GM21786 (cell line): Measurements from ENCODE around the gene SMIM15.
"Not testable (repeated sequence)": the region's sequence is repeated elsewhere in the genome, so short reads cannot be mapped to it uniquely, and the experiment has no call there.

ENCODE experiments used
- ATAC-seq: cut with Tn5 transposase; IDR thresholded peaks from one replicate; pipeline ENCODE4 v1.9.1; 2021; ENCODE audit not compliant: unreplicated experiment

Gene SMIM15, protein sequence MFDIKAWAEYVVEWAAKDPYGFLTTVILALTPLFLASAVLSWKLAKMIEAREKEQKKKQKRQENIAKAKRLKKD

DNA sequence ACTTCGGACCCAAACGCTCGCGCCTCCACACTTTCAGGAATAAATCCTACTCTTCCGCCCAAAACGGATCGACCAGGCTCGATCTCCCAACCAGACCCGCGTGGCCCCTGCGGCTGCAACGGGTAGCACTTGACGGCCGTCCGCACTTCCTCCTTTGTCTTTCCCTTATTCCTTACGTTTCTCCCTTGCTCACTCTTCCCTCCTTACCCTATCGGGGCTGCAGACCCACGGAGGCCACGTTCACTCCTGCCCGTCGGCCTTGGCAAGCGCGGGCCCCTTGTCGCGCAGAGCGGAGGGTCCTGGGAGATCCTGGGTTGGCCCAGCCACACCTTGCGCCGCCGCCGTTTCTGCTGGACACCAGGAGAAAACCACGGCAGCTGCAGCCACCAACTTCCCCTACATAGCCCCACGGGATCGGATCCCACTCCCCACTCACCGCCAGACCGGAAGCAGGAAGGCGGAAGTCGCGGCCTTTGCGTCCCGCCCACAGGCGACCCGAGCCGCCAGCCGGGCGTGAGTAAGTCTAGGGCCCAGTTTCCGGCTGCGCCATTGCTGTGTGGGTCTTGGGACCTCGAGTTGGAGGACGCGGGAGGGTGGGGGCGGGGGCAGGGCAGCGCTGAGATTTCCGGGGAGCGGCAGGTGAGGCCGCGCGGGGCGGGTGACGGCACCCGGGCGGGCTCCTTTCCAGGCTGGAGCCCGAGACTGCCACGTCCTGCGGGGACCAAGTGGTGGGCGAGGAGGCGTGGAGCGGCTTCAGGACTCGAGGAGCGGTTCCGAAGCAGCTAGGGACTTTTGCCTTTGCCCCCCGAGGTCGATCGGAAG is at the start of gene SMIM15:
SMIM15 (minus strand) TSS at position 459 of the 822 bp plus-strand sequence. CDS start 2,297 bp downstream, outside the sequence.
- ATAC-seq, result peak; percentile 98

DNA sequence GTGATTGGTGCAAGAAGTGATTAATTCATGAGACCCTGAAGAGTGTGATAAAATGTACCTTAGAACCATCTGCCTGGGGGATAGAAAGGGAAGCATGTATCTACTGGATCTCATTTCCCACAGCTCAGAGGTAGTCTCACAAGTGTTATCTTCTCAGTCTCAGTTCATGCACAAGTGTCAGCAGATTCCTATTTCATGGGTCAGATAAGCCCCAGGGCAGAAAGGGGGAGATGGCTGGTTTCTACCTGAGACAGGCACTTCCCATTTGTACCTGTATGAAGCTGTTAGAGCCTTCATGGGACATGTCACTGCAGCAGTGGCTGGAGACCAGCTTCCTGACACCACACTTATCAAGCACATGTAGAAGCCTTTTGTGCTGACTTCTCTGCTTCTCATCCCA is 45.6 kb upstream of the SMIM15 start:
- ATAC-seq, result no peak

DNA sequence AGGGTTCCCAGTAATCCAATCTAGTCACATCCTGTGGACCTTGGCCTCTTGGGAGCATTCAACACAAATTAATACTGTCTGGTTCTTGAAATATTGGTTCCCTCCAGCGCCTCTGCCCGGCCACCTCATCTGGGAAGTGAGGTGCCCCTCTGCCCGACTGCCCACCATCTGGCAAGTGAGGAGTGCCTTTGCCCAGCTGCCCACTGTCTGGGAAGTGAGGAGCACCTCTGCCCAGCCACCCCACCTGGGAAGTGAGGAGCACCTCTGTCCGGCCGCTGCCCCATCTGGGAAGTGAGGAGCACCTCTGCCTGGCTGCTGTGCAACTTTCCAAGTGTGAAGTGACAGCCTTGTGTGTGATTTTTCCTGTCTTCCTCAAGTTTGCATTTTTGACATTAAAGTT is 42.7 kb upstream of the SMIM15 start:
- no peak for ATAC-seq

DNA sequence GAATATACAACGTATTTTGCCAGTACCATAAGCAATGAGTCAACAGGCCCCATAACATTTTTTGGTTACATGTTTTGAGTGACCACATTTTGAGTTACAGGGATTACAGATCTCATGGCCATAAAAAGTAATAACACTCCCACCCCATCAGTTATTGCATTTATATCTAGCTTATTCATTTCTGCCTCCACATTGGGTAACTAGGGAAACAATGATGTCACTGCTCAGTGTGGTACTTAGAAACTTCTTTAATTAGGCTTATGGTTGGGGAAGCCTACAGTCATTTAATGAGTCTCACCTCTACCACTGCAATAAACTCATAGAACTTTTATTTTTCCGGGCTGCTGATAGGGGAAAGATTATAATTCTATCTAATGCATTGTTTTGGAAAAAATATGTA is 39.9 kb upstream of the SMIM15 start:
- ATAC-seq, result no peak

DNA sequence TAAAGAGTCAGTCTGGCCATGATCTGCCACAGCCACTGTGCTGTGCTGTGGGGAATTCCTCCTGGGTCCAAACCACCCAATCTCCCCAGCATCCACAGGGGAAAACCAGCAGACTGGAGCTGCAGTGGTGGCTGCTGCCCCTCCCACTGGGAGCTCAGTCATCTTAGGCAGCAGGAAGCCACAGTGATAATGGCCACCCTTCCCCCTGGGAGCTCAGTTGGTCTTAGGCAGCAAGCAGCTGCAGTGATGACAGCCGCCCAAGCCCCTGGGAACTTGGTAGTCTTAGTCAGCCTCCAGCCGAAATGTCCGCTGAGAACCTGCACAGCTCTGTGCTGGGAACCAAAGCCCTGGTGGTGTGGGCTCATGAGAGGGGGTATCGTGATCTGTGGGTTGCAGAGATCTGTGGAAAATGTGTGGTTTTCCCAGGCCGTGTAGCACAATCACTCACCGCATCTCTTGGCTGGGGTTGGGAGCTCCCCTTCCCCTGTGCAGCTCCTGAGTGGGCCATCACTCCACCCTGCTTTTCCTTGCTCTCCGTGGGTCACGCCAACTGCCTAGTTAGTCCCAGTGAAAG is 38.4 kb upstream of the SMIM15 start:
- peak; percentile 77 for ATAC-seq

DNA sequence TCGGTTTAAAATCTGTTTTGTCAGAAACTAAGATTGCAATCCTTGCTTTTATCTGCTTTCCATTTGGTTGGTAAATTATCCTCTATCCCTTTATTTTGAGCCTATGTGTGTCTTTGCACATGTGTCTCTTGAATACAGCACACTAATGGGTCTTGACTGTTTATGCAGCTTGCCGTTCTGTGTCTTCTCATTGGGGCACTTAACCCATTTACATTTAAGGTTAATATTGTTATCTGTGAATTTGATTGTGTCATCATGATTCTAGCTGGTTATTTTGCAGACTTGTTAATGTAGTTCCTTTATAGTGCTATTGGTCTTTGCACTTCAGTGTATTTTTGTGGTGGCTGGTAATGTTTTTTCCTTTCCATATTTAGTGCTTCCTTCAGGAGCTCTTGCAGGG is 36.3 kb upstream of the SMIM15 start:
- no peak for ATAC-seq

DNA sequence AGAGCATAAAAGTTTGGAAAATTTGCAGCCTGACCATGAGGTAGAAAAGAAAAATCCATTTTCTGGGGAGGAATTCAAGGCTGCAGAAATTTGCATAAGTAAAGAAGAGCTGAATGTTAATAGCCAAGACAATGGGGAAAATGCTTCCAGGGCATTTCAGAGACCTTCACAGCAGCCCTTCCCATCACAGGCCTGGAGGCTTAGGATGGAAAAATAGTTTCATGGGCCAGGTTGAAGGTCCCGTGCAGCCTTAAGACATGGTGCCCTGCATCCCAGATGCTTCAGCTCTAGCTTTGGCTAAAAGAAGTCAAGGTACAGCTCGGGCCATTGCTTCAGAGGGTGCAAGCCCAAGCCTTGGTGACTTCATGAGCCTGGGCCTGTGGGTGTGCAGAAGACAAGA is 25.6 kb upstream of the SMIM15 start:
- ATAC-seq, result not testable (repeated sequence)

DNA sequence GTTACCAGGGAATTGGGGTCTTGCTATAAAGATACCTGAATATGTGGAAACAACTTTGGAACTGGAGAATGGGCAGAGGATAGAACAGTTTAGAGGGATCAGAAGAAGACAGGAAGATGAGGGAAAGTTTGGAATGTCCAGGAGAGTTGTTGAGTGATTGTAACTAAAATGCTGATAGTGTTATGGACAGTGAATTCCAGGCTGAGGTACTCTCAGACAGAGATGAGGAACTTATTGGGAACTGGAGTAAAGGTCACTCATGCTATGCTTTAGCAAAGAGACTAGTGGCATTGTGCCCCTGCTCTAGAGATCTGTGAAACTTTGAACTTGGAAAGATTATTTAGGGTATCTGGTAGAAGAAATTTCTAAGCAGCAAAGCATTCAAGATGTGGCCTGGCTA is 25.1 kb upstream of the SMIM15 start:
- ATAC-seq, result not testable (repeated sequence)

DNA sequence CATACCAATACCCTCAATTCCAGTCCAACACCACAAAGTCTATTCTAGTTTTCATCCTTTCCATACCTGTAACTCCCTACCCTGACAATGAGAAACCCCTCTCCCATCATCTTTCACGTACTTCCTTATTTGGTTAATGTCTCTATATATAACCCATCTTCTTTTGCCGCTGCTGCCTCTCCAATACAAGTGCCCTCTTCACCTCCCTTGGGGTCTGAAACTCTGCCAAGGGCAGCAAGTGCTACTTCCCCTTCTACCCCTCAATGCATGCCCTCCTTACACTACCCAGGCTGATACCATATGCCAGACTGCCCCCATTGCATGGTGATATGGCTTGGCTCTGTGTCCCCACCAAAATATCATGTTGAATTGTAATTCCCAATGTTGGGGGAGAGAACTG is 24.4 kb upstream of the SMIM15 start:
- ATAC-seq, result no peak

DNA sequence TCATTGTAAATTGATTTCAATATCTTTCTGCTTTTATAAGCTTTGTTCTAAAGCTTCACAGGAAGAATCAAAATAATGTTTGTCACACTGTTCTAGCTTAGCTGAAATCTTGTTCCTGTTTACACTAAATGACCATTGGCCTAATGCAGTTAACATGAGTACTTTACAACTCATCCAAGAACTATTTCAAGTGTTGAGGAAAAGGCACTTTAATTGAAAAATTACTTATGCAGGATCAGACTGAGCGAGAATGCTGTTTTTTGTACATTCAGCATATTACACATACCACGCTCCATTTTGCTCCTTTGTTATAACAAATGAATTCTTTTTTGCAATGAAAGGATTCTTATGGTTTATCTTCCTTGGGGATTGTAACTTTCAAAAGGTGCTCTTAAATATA is 22.4 kb upstream of the SMIM15 start:
- no peak for ATAC-seq

DNA sequence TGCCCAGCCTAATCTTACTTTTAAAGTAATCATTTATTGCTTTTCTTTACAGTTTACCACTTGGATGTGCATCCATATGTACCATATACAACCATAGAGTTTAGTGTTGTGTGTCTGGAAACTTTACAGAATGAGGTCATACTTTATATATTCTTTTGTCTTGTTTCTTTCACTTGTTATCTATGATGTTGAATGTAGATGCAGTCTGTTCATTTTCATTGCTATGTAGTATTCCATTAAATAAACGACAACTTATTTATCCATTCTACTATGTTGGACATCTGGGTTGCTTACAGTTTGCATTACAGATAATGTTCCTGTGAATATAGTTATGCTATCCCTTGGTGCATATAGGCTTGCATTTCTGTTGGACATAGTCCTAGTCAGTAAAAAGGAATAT is 21.3 kb upstream of the SMIM15 start:
- ATAC-seq, result no peak

DNA sequence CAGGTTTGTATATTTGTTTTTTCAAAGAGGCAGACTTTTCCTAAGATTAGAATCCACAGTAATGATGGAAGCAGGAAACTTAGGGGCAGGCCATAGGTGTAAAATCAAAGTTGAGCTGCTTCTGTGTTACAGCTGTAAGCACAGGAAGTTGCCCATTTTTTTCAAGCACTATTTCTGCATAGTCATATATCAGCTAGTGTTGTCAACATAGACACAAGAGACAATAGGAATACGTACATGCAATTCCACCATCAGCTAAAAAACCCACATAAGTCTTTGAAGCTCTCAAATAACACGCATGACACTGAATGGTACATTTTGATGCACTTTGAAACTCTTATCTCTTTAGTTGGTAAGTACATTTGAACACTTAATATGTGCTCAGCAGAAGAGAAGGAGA is 20.2 kb upstream of the SMIM15 start:
- no peak for ATAC-seq

DNA sequence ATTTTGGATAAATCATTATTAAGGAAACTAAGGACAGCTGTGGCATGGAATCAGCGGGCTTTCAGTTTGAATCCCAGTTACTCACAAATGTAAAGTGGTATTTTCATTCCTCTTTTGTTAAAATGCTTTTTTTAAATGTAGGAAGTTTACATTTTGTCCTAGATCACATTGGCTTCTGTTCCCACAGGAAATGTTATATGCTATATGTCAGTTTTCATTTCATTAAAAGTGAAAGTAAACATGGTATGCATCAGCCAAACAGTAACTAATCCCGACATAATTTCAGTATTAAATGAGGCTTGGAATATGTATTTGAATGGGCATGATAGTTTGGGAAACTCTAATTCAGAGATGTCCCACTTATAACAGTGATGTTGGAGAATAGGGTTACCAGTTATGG is 18.6 kb upstream of the SMIM15 start:
- ATAC-seq, result no peak

DNA sequence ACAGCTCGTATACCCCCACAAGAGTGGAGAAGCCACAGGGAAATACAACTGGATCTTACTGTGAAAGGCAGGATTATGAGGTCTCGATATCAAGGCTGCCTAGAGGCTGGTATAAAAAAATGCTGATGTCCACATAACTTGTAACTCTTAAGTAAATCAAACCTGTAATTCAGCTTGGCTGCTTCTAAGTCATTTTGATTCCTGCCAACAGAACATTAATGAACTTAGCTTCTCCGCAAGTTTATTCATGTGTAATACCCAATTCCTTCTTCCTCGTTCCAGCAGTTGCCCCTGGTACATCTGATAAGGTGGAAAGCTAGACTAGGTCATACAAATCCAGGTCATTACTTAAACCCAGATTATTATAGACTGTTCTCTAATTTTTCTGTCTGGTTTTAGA is 16.4 kb upstream of the SMIM15 start:
- ATAC-seq, result no peak

DNA sequence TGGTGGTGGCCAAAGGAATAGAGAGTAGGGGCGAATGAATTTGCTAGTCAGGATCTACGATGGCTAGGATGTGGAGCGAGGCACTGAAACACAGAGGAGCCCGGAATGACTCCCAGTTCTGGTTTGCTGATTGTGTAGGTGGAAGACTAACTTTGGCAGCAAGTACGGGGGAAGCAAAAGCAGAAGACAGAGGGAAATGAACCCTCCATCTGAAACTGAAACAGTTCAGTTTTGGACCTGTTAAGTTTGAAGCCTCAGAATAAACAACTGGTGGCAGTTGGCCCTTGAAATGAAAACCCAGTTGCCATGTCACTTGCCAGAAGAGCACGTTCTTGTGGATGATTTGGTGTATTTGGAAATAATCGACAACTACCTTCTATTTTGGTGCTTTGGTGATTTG is 15.4 kb upstream of the SMIM15 start:
- ATAC-seq, result peak; percentile 86

DNA sequence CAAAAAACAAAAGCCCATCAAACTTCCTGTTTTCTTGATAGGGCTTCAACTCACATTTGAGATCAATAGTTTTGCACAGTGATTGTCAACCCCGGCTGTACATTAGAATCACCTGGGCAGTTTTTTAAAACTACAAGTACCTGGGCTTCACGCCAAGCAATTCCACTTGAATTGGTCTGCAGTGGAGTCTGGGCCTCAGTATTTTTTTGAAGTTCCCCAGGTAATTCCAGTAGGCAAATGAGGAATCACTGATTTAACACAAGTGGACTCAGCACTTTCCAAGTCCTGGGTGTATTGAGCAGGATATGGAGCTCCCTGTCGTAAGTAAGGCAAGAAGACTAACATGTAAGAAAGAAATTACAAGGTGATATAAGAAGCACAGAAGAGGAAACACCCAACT is 14.8 kb upstream of the SMIM15 start:
- ATAC-seq, result no peak

DNA sequence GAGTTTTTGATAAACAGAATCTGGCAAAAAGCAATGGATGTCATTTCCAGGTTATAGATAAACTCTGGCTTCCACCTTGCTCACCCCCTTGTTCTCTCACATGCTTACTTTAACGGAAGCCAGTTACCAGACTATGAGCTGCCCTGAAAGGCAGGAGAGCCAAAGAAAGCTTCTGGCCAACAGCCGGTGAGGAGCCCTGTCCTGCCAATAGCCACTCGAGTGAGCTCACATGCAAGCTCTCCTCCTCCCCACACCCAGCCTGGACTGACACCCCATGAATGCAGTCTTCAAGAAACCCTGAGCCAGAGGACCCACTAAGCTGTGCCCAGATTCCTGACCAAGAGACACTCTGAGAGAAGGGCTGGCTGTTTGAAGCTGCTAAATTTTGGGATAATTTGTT is 14.4 kb upstream of the SMIM15 start:
- ATAC-seq, result no peak

DNA sequence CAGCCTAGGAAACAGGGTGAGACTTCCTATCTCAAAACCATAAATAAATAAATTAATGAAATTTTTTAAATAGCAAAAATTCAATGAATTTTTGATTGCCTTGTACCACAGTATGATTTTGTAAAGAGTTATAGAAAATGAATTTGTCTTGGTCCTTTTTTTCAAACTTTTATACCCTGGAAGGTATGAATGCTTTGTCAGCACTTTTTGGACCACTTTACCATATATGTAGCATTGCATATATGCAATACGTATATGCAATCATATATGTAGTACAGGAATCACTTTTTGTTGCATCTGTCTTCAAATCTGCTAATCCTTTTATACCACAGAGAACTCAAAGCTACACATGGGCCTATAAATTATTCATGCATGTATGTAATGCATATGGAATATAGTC is 9.2 kb upstream of the SMIM15 start:
- no peak for ATAC-seq

DNA sequence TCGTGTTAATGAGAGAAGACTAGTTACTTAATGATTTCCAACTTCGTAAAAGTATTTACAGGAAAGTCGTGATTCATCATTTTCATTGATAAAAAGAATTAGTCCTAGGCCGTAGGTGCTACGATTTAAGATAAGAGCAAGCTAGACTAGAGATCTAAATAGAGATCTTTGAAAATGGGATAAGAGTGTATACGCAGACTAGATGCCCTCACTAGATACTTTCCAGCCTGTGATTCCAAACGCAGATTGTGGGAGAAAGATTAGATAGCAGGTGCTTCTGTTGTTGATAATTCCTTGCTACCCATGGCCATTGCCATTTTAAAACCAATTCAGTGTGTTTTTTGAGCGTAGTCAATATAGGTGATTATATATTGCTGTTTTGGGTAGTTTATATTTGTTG is 6.7 kb upstream of the SMIM15 start:
- no peak for ATAC-seq

DNA sequence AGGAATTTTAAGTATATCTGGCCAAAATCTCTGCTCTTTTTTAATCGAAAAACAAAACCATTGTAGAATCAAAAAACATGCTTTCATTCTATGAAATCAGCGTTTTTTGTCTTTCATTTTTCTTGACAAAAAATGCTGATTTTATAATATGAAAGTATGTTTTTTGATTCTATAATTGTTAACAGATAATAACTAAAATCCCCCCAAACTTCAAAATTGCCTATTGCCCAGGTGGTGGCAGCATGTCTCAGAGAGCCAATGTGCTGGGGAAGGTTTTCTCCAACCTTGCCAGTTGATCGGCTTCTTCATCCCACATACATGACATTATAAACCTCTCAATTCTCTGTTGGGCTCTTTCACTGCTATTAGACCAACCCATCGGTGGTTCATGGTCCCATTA is 5.1 kb upstream of the SMIM15 start:
- ATAC-seq, result no peak

DNA sequence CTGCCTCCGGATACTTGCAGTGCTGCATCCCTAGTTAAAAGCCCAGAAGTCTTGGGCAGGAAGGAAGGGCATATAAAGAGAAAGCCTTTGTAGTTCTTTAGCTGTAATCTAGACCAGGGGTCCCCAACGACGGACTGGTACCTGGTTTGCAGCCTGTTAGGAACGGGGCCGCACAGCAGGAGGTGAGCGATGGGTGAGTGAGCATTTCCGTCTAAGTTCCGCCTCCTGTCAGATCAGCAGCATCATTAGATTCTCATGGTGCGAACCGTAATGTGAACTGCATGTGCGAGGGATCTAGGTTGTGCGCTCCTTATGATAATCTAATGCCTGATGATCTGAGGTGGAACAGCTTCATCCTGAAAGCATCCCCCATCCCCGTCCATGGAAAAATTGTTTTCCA is 1.6 kb upstream of the SMIM15 start:
- no peak for ATAC-seq

DNA sequence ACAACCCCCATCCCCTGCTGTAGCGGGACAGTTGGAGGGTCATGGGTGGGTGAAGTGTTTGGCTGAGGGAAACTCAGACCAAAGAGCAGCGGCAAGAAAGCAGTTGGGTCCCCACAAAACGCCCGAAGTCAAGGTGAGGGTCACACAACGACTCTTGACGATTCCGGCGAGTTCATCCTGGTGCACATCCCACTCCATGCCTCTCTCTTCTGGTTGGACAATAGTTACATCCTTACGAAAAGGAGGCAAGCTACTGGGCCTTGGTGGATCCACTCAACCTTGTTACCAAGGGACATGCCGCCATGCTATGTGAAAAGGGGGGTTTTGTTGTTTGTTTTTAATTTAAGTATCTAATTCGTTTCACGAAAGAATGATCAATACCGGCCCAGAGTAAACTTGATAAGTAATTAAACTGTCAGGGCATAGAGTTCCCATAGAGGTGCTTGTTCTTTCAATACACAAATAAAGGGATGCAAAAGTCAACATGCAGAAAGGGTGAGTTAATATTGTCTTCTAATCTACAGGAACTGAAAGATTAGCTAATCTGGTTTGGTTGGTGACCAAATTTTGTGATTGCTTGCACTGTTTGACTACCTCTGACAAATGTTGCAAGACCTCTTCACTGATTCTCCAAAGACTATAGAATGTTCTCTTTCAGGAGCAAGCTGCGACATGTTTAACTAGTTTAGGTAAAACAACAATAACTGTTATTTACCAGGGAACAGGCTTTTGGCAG is 732 bp upstream of the SMIM15 start:
- ATAC-seq, result no peak
